ENCODE measurements around the gene PALS2.

- TF ChIP-seq CTCF (IDR thresholded peaks at IDR 0.05; ENCODE audit: low read depth, low read length) (no peak), POLR2A (IDR thresholded peaks at IDR 0.05; ENCODE audit: extremely low read depth, insufficient read length) (no peak), MAX (IDR thresholded peaks at IDR 0.05; ENCODE audit: low read depth, low read length) (no peak), MYC (IDR thresholded peaks at IDR 0.05; ENCODE audit: low read depth, low read length) (no peak)
Observed at GRCh38 chr7:24609570-24609969, 36.3 kb downstream of the PALS2 start.
